ENCODE measurements around the gene ATP10D.

Gene ATP10D

GRCh38 chr4:47641755-47642154 lies 156.7 kb downstream of the ATP10D start:
- Mint-ChIP-seq H3K4me3 (no peak overlapping the region), H3K27me3 (peaks cover 11% of the 10 kb centered on the region), H3K4me1 (no peaks in the 10 kb centered on the region), H3K36me3 (peaks cover 3% of the 10 kb centered on the region), H3K9me3 (peaks cover 4% of the 10 kb centered on the region), H3K27ac (no peak overlapping the region)

DNA sequence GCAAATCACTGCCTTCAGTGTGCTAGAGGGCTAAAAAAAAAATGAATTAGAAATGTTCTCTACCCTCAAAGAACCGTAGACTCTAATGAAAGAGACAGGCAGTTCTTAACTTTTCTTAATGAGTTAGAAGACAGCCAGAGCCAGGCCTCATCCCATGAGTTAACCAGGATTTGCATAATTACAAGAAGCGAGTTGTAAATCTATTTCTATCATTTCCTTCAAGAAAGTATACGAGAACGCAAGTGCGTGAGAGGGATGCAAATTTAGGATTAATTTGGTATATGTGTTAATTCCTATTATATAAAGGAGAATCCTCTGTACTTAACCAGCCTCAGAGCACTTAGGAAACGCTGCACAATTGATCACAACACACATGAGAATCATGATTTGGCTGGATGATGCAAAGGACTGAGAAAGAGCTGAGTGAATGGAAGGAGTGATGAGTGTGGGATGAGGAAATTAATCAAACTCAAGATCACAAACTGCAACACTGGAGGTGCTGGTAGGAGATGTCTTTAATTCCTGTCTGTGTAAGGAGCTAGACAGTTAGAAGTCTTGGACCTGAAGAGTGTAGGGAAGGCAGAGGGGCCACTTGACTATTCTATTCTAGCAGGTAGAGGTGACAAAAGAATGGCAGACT lies 157.2 kb downstream of the ATP10D start:
- Mint-ChIP-seq H3K27me3 (peaks cover 8% of the 10 kb centered on the region), H3K27ac (no peak overlapping the region), H3K4me1 (no peaks in the 10 kb centered on the region), H3K9me3 (no peaks in the 10 kb centered on the region), H3K4me3 (no peak overlapping the region), H3K36me3 (no peaks in the 10 kb centered on the region)

Measured in activated naive CD4-positive, alpha-beta T cell treated with anti-CD3 and anti-CD28 coated beads, Interleukin-2, amount 50 U/mL, for 24 hours (primary cell).